NCI-H1930 (cell line): ENCODE measurements around the gene ASXL3.

Experiments used
- DNase-seq, 2 experiments: peaks; one replicate each; lab custom pipeline; 2025; lab: John Stamatoyannopoulos, UW

Gene ASXL3

GRCh38 chr18:33577685-33578517 lies at the start of gene ASXL3:
Gene ASXL3, plus strand, starts transcription at chr18:33578219. Its CDS starts 413 bp downstream, at chr18:33578632.
- DNase-seq, result peak; percentile 52 to 57

DNA sequence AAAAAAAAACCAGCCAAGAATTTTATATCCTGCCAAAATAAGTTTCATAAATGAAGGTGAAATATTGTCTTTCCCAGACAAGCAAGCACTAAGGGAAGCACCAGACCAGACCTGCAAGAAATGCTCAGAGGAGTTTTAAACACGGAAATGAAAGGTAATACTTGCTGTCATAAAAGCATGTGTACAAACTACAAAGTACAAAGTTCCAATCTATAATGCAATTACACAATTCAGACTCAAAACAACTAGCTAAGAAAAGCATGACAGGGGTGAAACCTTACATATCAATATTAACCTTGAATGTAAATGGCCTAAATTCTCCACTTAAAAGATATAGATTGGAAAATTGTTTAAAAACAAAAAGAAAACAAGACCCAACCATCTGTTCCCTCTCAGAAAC lies 45.0 kb upstream of the ASXL3 start:
- no peak for DNase-seq

DNA sequence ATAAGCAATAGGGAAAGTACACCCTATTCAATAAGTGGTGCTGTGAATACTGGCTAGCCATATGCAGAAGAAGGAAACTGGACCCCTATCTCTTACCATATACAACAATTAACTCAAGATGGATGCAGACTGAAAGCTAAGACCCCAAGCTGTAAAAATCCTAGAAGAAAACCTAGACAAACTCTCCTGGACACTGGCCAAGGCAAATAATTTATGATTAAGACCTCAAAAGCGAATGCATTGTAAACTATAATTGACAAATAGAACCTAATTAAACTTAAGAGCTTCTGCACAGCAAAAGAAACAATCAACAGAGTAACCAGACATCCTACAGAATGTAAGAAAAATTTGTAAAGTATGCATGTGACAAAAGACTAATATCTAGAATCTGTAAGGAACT lies 41.1 kb upstream of the ASXL3 start:
- DNase-seq, result no peak

GRCh38 chr18:33538418-33539042 lies 39.5 kb upstream of the ASXL3 start:
- DNase-seq, result no peak

GRCh38 chr18:33540392-33540791 lies 37.6 kb upstream of the ASXL3 start:
- no peak for DNase-seq

GRCh38 chr18:33541316-33541715 lies 36.7 kb upstream of the ASXL3 start:
- no peak for DNase-seq

DNA sequence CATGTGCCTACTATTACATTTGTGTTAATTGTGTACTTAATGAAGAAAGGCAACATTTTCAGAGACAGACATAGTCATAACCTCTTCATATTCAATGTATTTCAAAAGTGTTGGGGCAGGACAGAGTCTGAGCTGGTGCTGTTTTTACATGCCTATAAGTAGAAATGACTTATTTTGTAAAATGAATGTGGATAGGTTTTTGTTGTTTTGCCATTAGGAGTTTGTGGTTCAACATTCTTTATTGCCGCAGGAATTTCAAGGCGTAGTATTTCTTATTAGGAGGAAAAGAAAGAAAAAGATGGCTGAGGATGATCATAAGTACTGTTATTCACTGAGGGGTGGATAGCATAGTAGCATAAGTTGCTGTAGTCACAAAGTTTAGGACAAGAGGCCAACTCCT lies 21.2 kb upstream of the ASXL3 start:
- DNase-seq, result no peak

GRCh38 chr18:33557706-33558105 lies 20.3 kb upstream of the ASXL3 start:
- DNase-seq, result no peak

DNA sequence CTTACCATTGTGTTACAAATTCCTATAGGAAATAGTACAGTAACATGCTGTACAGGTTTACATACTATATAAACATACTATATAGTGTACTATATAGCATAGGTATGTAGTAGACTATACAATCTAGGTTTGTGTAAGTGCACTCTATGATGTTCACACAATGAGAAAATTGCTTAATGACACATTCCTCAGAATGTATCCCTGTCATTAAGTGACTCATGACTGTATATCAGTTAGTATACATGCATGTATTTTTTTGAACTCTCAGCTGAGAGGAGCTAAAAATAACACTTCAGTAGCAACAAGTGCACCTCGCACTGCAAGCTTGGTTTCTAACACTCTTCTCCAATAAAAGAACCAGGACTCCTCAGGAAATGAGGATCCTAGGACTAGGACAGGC lies 19.5 kb upstream of the ASXL3 start:
- DNase-seq, result no peak

- DNase-seq, result no peak
Observed at GRCh38 chr18:33560686-33561370, 17.2 kb upstream of the ASXL3 start.

DNA sequence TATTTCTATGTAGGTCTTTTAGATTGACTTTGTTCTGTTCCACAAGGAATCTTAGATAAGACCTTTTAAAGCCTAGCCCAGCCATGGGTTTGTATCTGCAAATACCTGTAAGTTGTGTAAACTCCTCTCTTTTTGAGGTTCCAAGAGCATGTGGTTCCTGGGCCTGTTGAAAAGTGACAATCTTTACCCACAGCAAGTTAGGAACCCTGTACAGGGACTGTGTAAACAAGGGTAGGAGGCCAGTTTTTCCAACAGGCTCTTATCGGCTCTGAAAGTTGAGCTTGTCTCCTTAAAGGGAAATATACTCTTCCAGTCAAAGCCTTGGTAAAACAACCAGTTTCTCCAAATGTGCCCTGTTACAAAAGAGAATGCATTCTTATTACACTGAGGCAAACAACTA lies 15.3 kb upstream of the ASXL3 start:
- DNase-seq, result no peak

GRCh38 chr18:33567705-33568104 lies 10.3 kb upstream of the ASXL3 start:
- no peak for DNase-seq

- DNase-seq, result no peak
Observed at GRCh38 chr18:33571998-33572787, 5.8 kb upstream of the ASXL3 start.

DNA sequence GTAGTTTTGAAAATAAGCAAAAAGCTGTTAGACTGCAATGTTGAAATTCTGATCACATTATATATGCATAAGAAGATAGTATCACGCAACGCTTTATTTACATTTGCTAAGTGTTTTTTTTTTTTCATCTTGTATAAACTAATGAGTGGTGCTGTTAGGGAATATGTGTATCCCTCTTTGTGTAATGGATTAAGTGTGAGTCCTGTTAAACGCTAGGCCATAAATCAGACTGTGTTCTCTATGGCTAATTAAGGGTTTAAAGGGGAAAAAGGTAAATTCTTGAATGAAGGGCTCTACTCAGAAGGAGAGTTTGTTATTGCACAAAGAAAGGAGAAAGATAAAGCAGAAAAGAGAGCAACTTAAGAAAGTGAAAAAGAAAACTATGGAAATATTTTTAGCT lies 4.8 kb upstream of the ASXL3 start:
- DNase-seq, result no peak

- DNase-seq, result no peak
Observed at GRCh38 chr18:33575451-33575850, 2.6 kb upstream of the ASXL3 start.

- DNase-seq, result no peak
Observed at GRCh38 chr18:33576999-33577646, 896 bp upstream of the ASXL3 start.

DNA sequence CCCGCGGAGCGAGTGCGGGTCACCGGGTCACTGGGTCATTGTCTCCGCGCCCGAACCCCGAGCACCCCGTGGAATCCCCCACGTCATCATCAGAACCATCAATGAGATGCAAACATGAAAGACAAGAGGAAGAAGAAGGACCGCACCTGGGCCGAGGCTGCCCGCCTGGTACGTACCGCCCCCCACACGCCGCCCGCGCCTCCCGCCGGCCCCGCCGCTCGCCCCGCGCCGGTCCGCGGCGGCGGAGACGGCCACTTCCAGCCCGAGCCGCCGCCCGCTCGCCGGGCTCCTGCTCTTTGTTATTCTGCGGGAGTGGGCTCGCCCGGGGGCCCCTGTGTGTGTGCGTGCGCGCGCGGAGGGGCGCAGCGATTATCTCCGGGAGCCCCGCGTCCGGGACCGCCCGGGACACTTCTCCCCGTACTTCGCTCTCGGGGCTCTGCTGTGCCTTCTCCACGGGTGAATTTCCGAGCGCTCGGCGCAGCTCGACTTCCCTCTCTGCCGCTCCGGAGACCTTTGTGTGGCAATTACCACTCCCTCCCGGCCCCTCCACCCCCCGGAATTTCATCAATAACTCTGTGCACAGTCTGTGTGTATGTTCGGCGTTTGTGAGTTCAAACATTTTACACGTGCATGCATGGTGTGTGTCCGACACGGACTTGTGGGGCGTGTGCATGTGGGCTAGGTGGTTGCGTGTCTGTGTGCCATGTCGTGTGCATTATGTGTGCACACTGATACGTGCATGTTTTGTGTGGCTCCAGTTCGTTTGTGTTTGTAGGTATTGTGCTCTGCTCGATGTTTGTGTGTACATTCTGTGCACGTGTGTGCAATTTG lies 714 bp downstream of the ASXL3 start:
- no peak for DNase-seq

- peak in 1 of 2 experiments; percentile 39 for DNase-seq
Observed at GRCh38 chr18:33579349-33580215, 1.6 kb downstream of the ASXL3 start.

DNA sequence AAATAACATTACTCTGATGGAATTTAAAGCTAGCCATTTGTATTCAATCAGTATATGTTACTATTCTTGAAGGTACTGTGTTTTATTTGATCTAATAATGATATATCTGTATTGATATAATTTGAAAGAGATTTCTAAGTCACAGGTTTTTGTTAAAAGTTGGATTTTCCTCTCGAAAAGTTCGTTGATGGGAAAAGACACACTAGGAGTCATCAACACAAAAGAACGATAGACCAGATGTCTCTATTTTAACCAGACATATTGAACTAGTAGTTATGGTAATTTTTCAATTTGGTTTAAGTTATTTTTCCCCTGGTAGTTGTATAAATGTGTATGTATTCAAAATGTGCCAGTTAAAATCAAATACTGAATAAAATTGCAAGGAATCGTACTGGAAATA lies 2.5 kb downstream of the ASXL3 start:
- DNase-seq, result no peak

DNA sequence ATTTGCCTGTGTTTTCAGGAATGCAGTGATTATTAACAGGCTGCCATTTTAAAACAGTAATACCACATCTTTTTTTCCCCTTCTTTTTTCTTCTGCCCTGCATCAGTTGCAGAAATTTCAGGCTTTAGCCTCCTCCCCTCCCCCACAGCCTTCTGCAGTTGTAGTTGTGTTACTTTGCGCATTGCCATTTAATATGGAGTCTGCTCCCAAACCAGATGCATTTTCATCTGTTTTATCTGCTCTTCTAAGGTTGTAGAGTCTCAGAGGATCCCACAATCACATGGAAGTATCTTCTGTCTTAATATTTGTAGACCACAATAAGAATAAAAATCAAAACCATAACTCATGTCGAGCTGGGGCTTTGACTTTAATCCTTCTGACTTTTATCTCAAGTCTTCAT lies 3.8 kb downstream of the ASXL3 start:
- no peak for DNase-seq
